ENCODE data around the gene USB1.

DNA sequence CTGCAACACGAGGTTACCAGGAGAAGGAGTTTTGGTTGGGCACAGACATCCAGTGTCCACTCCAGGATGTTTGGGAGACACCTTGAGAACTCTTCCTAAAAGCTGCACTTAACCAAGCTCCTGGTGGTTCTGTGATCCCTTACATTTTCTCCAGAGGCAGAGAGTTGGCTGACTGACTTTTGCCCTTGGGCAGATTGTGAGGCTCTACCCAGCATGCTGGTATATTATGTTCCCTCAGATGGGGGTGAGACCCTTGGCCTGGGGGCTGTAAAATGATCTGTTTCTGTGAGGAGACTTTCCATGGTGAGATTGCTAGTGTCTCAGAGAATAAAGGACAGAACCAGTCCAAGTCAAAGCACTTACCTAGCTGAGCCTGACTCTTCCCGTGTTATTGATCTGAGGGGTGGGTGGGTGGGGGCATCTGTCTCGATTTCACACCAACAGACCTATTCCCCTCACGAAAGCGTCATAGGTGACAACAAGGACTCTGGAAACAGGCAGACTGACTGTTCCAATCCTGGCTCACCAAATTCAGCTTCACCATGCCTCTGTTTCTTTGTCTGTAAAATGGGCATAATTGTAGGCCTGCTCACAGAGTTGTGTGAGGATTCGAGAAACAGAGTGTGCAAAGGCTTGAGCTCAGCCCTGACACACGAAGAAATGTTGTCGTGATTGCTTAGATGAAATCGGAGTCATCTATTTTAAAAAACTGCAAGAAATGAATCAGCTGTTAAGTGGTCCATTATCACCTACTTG, 12.2 kb downstream of the USB1 start:
- no peak for TF ChIP-seq EZH2 (IDR thresholded peaks at IDR 0.05)
- TF ChIP-seq ATF3 (IDR thresholded peaks at IDR 0.05), result no peak
- TF ChIP-seq, protein P1, sequence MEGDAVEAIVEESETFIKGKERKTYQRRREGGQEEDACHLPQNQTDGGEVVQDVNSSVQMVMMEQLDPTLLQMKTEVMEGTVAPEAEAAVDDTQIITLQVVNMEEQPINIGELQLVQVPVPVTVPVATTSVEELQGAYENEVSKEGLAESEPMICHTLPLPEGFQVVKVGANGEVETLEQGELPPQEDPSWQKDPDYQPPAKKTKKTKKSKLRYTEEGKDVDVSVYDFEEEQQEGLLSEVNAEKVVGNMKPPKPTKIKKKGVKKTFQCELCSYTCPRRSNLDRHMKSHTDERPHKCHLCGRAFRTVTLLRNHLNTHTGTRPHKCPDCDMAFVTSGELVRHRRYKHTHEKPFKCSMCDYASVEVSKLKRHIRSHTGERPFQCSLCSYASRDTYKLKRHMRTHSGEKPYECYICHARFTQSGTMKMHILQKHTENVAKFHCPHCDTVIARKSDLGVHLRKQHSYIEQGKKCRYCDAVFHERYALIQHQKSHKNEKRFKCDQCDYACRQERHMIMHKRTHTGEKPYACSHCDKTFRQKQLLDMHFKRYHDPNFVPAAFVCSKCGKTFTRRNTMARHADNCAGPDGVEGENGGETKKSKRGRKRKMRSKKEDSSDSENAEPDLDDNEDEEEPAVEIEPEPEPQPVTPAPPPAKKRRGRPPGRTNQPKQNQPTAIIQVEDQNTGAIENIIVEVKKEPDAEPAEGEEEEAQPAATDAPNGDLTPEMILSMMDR (IDR thresholded peaks at IDR 0.05 in 2 of 3, conservative IDR thresholded peaks at IDR 0.05 in 1 of 3; ENCODE audit: borderline replicate concordance in 1 of 3, insufficient read depth in 1 of 3, low read depth in 2 of 3, low read length in 2 of 3), result no peak
- TF ChIP-seq POLR2A (IDR thresholded peaks at IDR 0.05; ENCODE audit: borderline replicate concordance, extremely low read depth, insufficient read depth, insufficient read length), result no peak
- TF ChIP-seq SRF (IDR thresholded peaks at IDR 0.05; ENCODE audit: low read depth), result no peak
- TF ChIP-seq CEBPB (IDR thresholded peaks at IDR 0.05; ENCODE audit: low read depth), result no peak
- TF ChIP-seq YY1 (IDR thresholded peaks at IDR 0.05; ENCODE audit: extremely low read depth, insufficient replicate concordance, low read depth, low read length), result no peak
- no peak for TF ChIP-seq JUND (IDR thresholded peaks at IDR 0.05)
- no peak for TF ChIP-seq ZFX (IDR thresholded peaks at IDR 0.05)
- TF ChIP-seq, protein P2, sequence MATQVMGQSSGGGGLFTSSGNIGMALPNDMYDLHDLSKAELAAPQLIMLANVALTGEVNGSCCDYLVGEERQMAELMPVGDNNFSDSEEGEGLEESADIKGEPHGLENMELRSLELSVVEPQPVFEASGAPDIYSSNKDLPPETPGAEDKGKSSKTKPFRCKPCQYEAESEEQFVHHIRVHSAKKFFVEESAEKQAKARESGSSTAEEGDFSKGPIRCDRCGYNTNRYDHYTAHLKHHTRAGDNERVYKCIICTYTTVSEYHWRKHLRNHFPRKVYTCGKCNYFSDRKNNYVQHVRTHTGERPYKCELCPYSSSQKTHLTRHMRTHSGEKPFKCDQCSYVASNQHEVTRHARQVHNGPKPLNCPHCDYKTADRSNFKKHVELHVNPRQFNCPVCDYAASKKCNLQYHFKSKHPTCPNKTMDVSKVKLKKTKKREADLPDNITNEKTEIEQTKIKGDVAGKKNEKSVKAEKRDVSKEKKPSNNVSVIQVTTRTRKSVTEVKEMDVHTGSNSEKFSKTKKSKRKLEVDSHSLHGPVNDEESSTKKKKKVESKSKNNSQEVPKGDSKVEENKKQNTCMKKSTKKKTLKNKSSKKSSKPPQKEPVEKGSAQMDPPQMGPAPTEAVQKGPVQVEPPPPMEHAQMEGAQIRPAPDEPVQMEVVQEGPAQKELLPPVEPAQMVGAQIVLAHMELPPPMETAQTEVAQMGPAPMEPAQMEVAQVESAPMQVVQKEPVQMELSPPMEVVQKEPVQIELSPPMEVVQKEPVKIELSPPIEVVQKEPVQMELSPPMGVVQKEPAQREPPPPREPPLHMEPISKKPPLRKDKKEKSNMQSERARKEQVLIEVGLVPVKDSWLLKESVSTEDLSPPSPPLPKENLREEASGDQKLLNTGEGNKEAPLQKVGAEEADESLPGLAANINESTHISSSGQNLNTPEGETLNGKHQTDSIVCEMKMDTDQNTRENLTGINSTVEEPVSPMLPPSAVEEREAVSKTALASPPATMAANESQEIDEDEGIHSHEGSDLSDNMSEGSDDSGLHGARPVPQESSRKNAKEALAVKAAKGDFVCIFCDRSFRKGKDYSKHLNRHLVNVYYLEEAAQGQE (IDR thresholded peaks at IDR 0.05; ENCODE audit: low read depth), result no peak
- no peak for TF ChIP-seq POLR2AphosphoS5 (IDR thresholded peaks at IDR 0.05; ENCODE audit: low read depth, low read length)
- no peak for TF ChIP-seq EGR1 (IDR thresholded peaks at IDR 0.05; ENCODE audit: low read depth)
- TF ChIP-seq SIN3A (IDR thresholded peaks at IDR 0.05; ENCODE audit: low read depth), result no peak

Measured in HCT116 (cell line).